A673 (cell line): ENCODE data around the gene ZDHHC11B.
"Not testable (repeated sequence)": the region's sequence is repeated elsewhere in the genome, so short reads cannot be mapped to it uniquely, and the experiment has no call there.

ENCODE experiments used
- CTCF ChIP-seq: fragments of 300-800, 200-600 bp; sonication (generic); conservative IDR thresholded peaks from 2 replicates; pipeline ENCODE4 v1.5.1; 2017; ENCODE audit warnings: low read depth, mild to moderate bottlenecking, antibody characterized with exemption, low read length, moderate library complexity, mixed read lengths
- EZH2 ChIP-seq: fragments of 200-600 bp; sonication (generic); IDR thresholded peaks from 2 replicates; pipeline ENCODE4 v1.6.1; 2017; ENCODE audit warnings: borderline replicate concordance, low read depth, mild to moderate bottlenecking, mixed read lengths, antibody characterized with exemption, low read length; ENCODE audit not compliant: poor library complexity, severe bottlenecking

- TF ChIP-seq CTCF, EZH2: not testable (repeated sequence)
These were observed 13.5 kb upstream of the ZDHHC11B start for GRCh38 chr5:797986-798385.
